Liver (tissue), 9 donors: ENCODE data around the gene PMM1. TPM values are rescaled to one million over a fixed set of nuclear protein-coding genes. Genes with fewer than 3 reads are reported as not detected.

Experiments used
- DNase-seq: peaks from one replicate; pipeline ENCODE4 v3.0.0-alpha.2; 2017; ENCODE audit warnings: low spot score
- H3K27ac ChIP-seq, 2 donors: one replicate each; pipeline ENCODE4 v1.7.0; 2013; ENCODE audit warnings: inconsistent platforms in 2 of 2, low read length in 2 of 2, control low read depth in 1 of 2, low read depth in 1 of 2, mild to moderate bottlenecking in 1 of 2
- H3K27me3 ChIP-seq, 4 donors: one replicate each; pipeline versions ENCODE4 v1.6.1 to v1.7.0; 2013; ENCODE audit warnings: low read length in 3 of 4, inconsistent platforms in 1 of 4, mild to moderate bottlenecking in 1 of 4, moderate library complexity in 1 of 4; ENCODE audit not compliant: control insufficient read depth in 4 of 4, insufficient read depth in 4 of 4
- H3K36me3 ChIP-seq, 4 donors: one replicate each; pipeline versions ENCODE4 v1.6.1 to v1.7.0; 2013; ENCODE audit warnings: low read length in 3 of 4, mild to moderate bottlenecking in 3 of 4, low read depth in 1 of 4, moderate library complexity in 1 of 4; ENCODE audit not compliant: control insufficient read depth in 4 of 4, insufficient read depth in 3 of 4
- H3K4me1 ChIP-seq, 4 donors: one replicate each; pipeline versions ENCODE4 v1.6.1 to v1.7.0; 2013; ENCODE audit warnings: low read length in 3 of 4, mild to moderate bottlenecking in 3 of 4, moderate library complexity in 1 of 4; ENCODE audit not compliant: control insufficient read depth in 4 of 4, insufficient read depth in 4 of 4
- H3K4me3 ChIP-seq, 3 donors: one replicate each; pipeline versions ENCODE4 v1.6.1 to v1.7.0; 2013; ENCODE audit warnings: low read length in 3 of 3, control low read depth in 1 of 3, low read depth in 1 of 3, mild to moderate bottlenecking in 1 of 3
- H3K9ac ChIP-seq, 2 donors: one replicate each; pipeline ENCODE4 v1.7.0; 2013; ENCODE audit warnings: low read length in 2 of 2, mild to moderate bottlenecking in 2 of 2, moderate library complexity in 2 of 2, control low read depth in 1 of 2, low read depth in 1 of 2
- H3K9me3 ChIP-seq, 4 donors: one replicate each; pipeline versions ENCODE4 v1.6.1 to v1.7.0; 2013; ENCODE audit warnings: low read length in 3 of 4; ENCODE audit not compliant: control insufficient read depth in 4 of 4
- ATF3 ChIP-seq: IDR thresholded peaks from 2 replicates; pipeline ENCODE4 v1.6.1; 2016; ENCODE audit warnings: antibody characterized with exemption
- CTCF ChIP-seq: fragments of 150-350 bp; IDR thresholded peaks from 2 replicates; pipeline ENCODE4 v1.5.1; 2017; ENCODE audit warnings: improper control_type of control experiment, low read depth, low read length; ENCODE audit not compliant: missing input control
- EGR1 ChIP-seq, 2 donors: IDR thresholded peaks; 2 replicates each; pipeline ENCODE4 v1.6.1; 2016 to 2018; ENCODE audit warnings: antibody characterized with exemption in 2 of 2, low read depth in 2 of 2
- FOXA1 ChIP-seq: IDR thresholded peaks from 2 replicates; pipeline ENCODE4 v1.6.1; 2016; ENCODE audit warnings: antibody characterized with exemption
- FOXA2 ChIP-seq: IDR thresholded peaks from 2 replicates; pipeline ENCODE4 v1.6.1; 2016; ENCODE audit warnings: antibody characterized with exemption
- GABPA ChIP-seq, 2 donors: IDR thresholded peaks in 1 of 2; conservative IDR thresholded peaks in 1 of 2; 2 replicates each; pipeline ENCODE4 v1.6.1; 2016; ENCODE audit warnings: antibody characterized with exemption in 2 of 2, mild to moderate bottlenecking in 1 of 2, moderate library complexity in 1 of 2
- HNF4A ChIP-seq, 2 donors: conservative IDR thresholded peaks; 2 replicates each; pipeline ENCODE4 v1.6.1; 2016; ENCODE audit warnings: antibody characterized with exemption in 2 of 2, mild to moderate bottlenecking in 2 of 2
- HNF4G ChIP-seq: IDR thresholded peaks from 2 replicates; pipeline ENCODE4 v1.6.1; 2016; ENCODE audit warnings: antibody characterized with exemption
- JUND ChIP-seq, 2 donors: IDR thresholded peaks; 2 replicates each; pipeline ENCODE4 v1.6.1; 2016; ENCODE audit warnings: antibody characterized with exemption in 2 of 2
- NR2F2 ChIP-seq: IDR thresholded peaks from 2 replicates; pipeline ENCODE4 v1.6.1; 2016; ENCODE audit warnings: antibody characterized with exemption
- RAD21 ChIP-seq, 2 donors: IDR thresholded peaks; 2 replicates each; pipeline ENCODE4 v1.6.1; 2016; ENCODE audit warnings: antibody characterized with exemption in 2 of 2, mild to moderate bottlenecking in 2 of 2
- REST ChIP-seq: IDR thresholded peaks from 2 replicates; pipeline ENCODE4 v1.6.1; 2016; ENCODE audit warnings: antibody characterized with exemption, mild to moderate bottlenecking
- RXRA ChIP-seq, 2 donors: IDR thresholded peaks; 2 replicates each; pipeline ENCODE4 v1.6.1; 2017 to 2018; ENCODE audit warnings: antibody characterized with exemption in 2 of 2, mild to moderate bottlenecking in 1 of 2
- SP1 ChIP-seq: IDR thresholded peaks from 2 replicates; pipeline ENCODE4 v1.6.1; 2018; ENCODE audit warnings: antibody characterized with exemption, mild to moderate bottlenecking
- TAF1 ChIP-seq: conservative IDR thresholded peaks from 2 replicates; pipeline ENCODE4 v1.6.1; 2016; ENCODE audit warnings: antibody characterized with exemption, mild to moderate bottlenecking
- YY1 ChIP-seq: IDR thresholded peaks from 2 replicates; pipeline ENCODE4 v1.6.1; 2016; ENCODE audit warnings: antibody characterized with exemption, mild to moderate bottlenecking
- ZBTB33 ChIP-seq: IDR thresholded peaks from 2 replicates; pipeline ENCODE4 v1.6.1; 2016; ENCODE audit warnings: antibody characterized with exemption
- WGBS: extraction: QIAGEN DNeasy Blood & Tissue Kit; methylation state at CpG from one replicate; pipeline ENCODE4 v1.1.7; 2013; 5-methylcytosine and 5-hydroxymethylcytosine counted together
- polyA plus RNA-seq, 2 donors: library from polyadenylated mRNA; stranded (reverse) in 1 of 2; unstranded in 1 of 2; fragments of 200-250 nt in 1 of 2; fragments of >200 nt in 1 of 2; fragmentation: Nextera tagmentation in 1 of 2; extraction: Ambion mirVana in 1 of 2; gene quantifications; one replicate each; pipeline versions ENCODE4 v1.2.1 to v1.2.3, GENCODE V29; 2013 to 2015
- total RNA-seq, 2 donors: library from RNA; depleted of rRNA; stranded (reverse); fragments of >200 nt; gene quantifications; one replicate each; pipeline ENCODE4 v1.2.3, GENCODE V29; 2014
- TF ChIP-seq, protein P1 (sequence below): IDR thresholded peaks from 2 replicates; pipeline ENCODE4 v1.6.1; 2016; ENCODE audit warnings: antibody characterized with exemption
- donor health status: healthy.
- donor health status: healthy.
- donor health status: healthy.
- donor health status: healthy.
- donor health status: healthy.

PMM1 gene
- total and polyA plus RNA-seq, 4 donors = 24.9 to 50.2 (median 32.6) TPM

GRCh38 chr22:41557401-41558240 is 32.0 kb downstream of the PMM1 start (continued):
- TF ChIP-seq REST = peak; percentile 28
- peak in 1 of 2 donors; percentile 30 for TF ChIP-seq JUND (IDR thresholded peaks at IDR 0.05)
- no peak for TF ChIP-seq CTCF
- TF ChIP-seq HNF4G = no peak
- TF ChIP-seq TAF1 = no peak
- no peak for TF ChIP-seq RAD21 (IDR thresholded peaks at IDR 0.05)
- TF ChIP-seq RXRA (IDR thresholded peaks at IDR 0.05) = peak; percentile 65 to 86
- TF ChIP-seq FOXA2 = no peak

DNA sequence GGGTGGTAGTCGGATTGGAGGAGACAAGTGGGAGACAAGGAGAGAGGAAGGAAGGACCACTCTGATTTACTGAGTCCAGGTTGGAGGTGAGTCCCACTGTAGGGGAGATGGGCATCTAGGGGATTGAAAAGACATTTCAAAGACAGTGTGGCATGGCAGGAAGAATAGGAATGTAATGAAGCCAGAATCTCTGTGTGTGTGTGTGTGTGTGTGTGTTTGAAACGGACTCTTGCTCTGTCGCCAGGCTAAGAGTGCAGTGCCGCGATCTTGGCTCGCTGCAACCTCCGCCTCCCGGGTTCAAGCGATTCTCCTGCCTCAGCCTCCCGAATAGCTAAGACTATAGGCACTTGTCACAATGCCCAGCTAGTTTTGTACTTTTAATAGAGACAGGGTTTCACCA is 33.1 kb downstream of the PMM1 start:
- no peak overlapping the region for H3K27ac ChIP-seq
- DNase-seq = no peak
- 89% methylated on average over 10 of the region's 10 CpGs for WGBS

More for the DNA sequence above, 33.1 kb downstream of the PMM1 start:
- no peaks in the 10 kb centered on the region for H3K36me3 ChIP-seq
- no peaks in the 10 kb centered on the region for H3K9me3 ChIP-seq
- no peak for TF ChIP-seq HNF4G
- TF ChIP-seq GABPA (IDR thresholded peaks at IDR 0.05 in 1 of 2, conservative IDR thresholded peaks at IDR 0.05 in 1 of 2) = no peak
- no peak for TF ChIP-seq RXRA (IDR thresholded peaks at IDR 0.05)
- TF ChIP-seq TAF1 = no peak
- TF ChIP-seq REST = no peak
- no peak for TF ChIP-seq JUND (IDR thresholded peaks at IDR 0.05)
- TF ChIP-seq FOXA2 = no peak
- TF ChIP-seq ATF3 = no peak
- TF ChIP-seq, protein P1, sequence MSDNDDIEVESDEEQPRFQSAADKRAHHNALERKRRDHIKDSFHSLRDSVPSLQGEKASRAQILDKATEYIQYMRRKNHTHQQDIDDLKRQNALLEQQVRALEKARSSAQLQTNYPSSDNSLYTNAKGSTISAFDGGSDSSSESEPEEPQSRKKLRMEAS = no peak
- TF ChIP-seq HNF4A (conservative IDR thresholded peaks at IDR 0.05) = no peak
- no peak for TF ChIP-seq FOXA1
- no peak for TF ChIP-seq YY1
- no peak for TF ChIP-seq NR2F2
- no peak for TF ChIP-seq CTCF
- TF ChIP-seq SP1 = no peak
- no peak for TF ChIP-seq EGR1 (IDR thresholded peaks at IDR 0.05; ENCODE audit: low read depth in 2 of 2)
- no peak for TF ChIP-seq ZBTB33
- TF ChIP-seq RAD21 (IDR thresholded peaks at IDR 0.05) = no peak
- H3K27me3 ChIP-seq = no peaks in the 10 kb centered on the region
- H3K9ac ChIP-seq = no peak overlapping the region
- H3K4me3 ChIP-seq = no peak overlapping the region
- H3K4me1 ChIP-seq = peaks cover 2 to 7% (median 5%) of the 10 kb centered on the region in 4 donors
